ENCODE data around the gene BATF. TPM values are rescaled to one million over a fixed set of nuclear protein-coding genes. Genes with fewer than 3 reads are reported as not detected.
A peak's percentile ranks its signal among the peaks of the same experiment; 100 is the strongest.

Gene BATF
- total RNA-seq, 4 donors from 2014 or later, result 3.1 to 28.1 (median 5.9) TPM; not detected in 1

DNA sequence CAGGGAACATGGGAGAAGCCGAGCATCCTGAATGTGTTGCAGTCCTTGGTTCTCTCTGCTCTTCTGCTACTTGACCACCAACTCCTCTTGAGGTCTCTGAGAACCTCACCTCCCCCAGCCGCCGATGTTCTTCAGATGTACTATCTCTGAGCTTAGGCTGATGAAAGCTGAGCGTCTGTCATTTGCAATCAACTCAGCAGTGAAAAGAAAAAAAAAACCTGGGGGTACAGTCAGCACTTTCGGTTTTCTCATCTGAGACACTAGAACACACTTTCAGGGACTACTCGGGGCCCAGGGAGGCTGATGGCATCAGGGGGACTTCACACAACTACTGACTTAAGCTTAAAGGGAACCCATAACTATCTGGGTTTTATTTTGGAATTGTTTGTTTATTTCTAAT lies 46.5 kb downstream of the BATF start:
- no peak overlapping the region for H3K27ac ChIP-seq
- H3K4me1 ChIP-seq, result no peaks in the 10 kb centered on the region
- no peak overlapping the region for H3K4me3 ChIP-seq
- TF ChIP-seq, protein P1, sequence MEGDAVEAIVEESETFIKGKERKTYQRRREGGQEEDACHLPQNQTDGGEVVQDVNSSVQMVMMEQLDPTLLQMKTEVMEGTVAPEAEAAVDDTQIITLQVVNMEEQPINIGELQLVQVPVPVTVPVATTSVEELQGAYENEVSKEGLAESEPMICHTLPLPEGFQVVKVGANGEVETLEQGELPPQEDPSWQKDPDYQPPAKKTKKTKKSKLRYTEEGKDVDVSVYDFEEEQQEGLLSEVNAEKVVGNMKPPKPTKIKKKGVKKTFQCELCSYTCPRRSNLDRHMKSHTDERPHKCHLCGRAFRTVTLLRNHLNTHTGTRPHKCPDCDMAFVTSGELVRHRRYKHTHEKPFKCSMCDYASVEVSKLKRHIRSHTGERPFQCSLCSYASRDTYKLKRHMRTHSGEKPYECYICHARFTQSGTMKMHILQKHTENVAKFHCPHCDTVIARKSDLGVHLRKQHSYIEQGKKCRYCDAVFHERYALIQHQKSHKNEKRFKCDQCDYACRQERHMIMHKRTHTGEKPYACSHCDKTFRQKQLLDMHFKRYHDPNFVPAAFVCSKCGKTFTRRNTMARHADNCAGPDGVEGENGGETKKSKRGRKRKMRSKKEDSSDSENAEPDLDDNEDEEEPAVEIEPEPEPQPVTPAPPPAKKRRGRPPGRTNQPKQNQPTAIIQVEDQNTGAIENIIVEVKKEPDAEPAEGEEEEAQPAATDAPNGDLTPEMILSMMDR (IDR thresholded peaks at IDR 0.05), result no peak
- TF ChIP-seq POLR2A (IDR thresholded peaks at IDR 0.05), result no peak
- H3K9me3 ChIP-seq, result no peaks in the 10 kb centered on the region
- DNase-seq, result no peak
- H3K36me3 ChIP-seq, result no peaks in the 10 kb centered on the region
- H3K27me3 ChIP-seq, result no peaks in the 10 kb centered on the region

DNA sequence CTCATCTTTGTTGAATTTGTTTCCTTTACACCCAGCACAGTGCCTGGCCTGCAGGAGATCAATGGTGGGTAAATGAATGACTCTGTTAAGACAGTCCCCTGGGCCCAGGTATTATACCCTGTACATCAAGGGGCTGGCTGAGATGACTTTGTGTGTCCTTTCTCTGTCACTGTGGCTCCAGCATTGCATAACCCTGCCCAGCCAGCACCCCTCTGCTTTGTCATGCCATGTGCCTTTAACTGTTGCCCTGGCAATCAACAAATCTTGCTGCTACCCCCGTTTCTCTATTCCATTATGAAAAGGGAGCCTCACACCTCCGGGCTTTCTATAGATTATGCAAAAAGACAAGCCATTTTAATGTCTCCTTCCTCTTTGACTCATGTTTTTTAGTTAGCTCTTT lies 48.5 kb downstream of the BATF start:
- Histone ChIP-seq H3K9me3 (no peaks in the 10 kb centered on the region), H3K27me3 (no peaks in the 10 kb centered on the region), H3K36me3 (no peaks in the 10 kb centered on the region), H3K4me1 (no peaks in the 10 kb centered on the region), H3K27ac (no peak overlapping the region), H3K4me3 (no peak overlapping the region)
- TF ChIP-seq, protein P1 (IDR thresholded peaks at IDR 0.05), result no peak
- TF ChIP-seq POLR2A (IDR thresholded peaks at IDR 0.05), result no peak
- no peak for DNase-seq

- no peak overlapping the region for H3K27ac ChIP-seq
- TF ChIP-seq POLR2A (IDR thresholded peaks at IDR 0.05), result no peak
- TF ChIP-seq, protein P1 (IDR thresholded peaks at IDR 0.05), result no peak
- H3K4me1 ChIP-seq, result peaks cover 0 to 2% (median 0%) of the 10 kb centered on the region in 4 donors
- no peaks in the 10 kb centered on the region for H3K36me3 ChIP-seq
- no peaks in the 10 kb centered on the region for H3K27me3 ChIP-seq
- DNase-seq, result no peak
- H3K9me3 ChIP-seq, result no peaks in the 10 kb centered on the region
- H3K4me3 ChIP-seq, result no peak overlapping the region
Measured at GRCh38 chr14:75572104-75572503, 49.8 kb downstream of the BATF start.

GRCh38 chr14:75577090-75577489 lies 54.8 kb downstream of the BATF start:
- H3K27ac ChIP-seq, result no peak overlapping the region
- H3K4me1 ChIP-seq, result peaks cover 0 to 9% (median 0%) of the 10 kb centered on the region in 4 donors
- TF ChIP-seq POLR2A (IDR thresholded peaks at IDR 0.05), result no peak
- TF ChIP-seq, protein P1 (IDR thresholded peaks at IDR 0.05), result no peak
- peak overlapping the region in 1 of 4 donors; percentile 87 for H3K4me3 ChIP-seq
- no peaks in the 10 kb centered on the region for H3K36me3 ChIP-seq
- no peaks in the 10 kb centered on the region for H3K9me3 ChIP-seq
- H3K27me3 ChIP-seq, result no peaks in the 10 kb centered on the region
- no peak for DNase-seq

DNA sequence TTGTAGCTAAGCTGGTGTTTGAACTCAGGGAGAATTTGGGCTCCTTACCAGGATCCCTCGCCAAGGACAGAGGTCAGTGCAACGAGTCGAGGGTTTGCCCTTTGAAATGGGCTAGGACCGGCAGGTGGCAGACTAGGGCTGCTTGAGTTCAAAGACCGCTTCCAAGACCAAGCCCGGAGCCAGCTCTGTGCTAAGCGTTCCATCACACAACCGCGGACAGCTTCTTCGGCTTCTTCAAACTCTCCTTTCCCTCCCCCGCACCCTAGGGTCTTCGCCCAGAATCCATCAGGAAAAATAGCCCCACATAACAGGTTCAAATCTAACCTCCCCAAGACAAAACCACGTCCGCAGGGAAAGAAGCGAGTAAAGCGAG lies 55.4 kb downstream of the BATF start:
- Histone ChIP-seq H3K36me3 (no peaks in the 10 kb centered on the region), H3K9me3 (no peaks in the 10 kb centered on the region), H3K4me3 (peak overlapping the region; percentile 31 to 87 (median 72)), H3K4me1 (peaks cover 0 to 9% (median 0%) of the 10 kb centered on the region in 4 donors), H3K27ac (peak overlapping the region; percentile 51 to 90 (median 82)), H3K27me3 (no peaks in the 10 kb centered on the region)
- DNase-seq, result peak; percentile 84 to 95 (median 90)
- no peak for TF ChIP-seq POLR2A (IDR thresholded peaks at IDR 0.05)
- TF ChIP-seq, protein P1 (IDR thresholded peaks at IDR 0.05), result peak; percentile 25 to 83 (median 71)

Data from Peyer's patch (tissue), 4 donors.